GM19099 (cell line): ENCODE results near the gene MEI1.
A peak's percentile ranks its signal among the peaks of the same experiment; 100 is the strongest.

Experiments
- POLR2A ChIP-seq: IDR thresholded peaks from 3 replicates; pipeline ENCODE4 v1.6.1; 2011; ENCODE audit warnings: low read depth; ENCODE audit not compliant: insufficient read length; ENCODE audit errors: extremely low read depth

Gene MEI1

GRCh38 chr22:41668971-41669911, 30.1 kb upstream of the MEI1 start:
- no peak for TF ChIP-seq POLR2A

GRCh38 chr22:41672780-41673509, 26.4 kb upstream of the MEI1 start:
- TF ChIP-seq POLR2A = no peak

GRCh38 chr22:41674846-41675340, 24.4 kb upstream of the MEI1 start:
- no peak for TF ChIP-seq POLR2A

DNA sequence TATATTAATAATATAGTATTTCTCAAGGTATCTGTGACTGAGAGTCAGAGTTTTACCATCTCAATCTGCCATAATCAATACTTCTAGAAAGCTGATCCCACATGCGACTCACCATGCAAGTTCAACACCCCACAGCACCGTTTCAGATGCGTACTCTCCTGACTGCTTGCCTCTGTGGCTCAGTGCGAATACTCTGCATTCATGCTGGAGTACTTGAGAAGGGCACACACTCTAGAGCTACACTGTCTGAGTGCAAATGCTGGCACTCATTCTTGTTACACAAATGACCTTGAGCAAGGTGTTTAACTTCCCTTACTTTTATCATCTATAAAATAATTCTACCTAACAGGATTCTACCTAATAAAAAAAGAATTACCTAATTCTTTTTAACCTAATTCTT, 23.2 kb upstream of the MEI1 start:
- no peak for TF ChIP-seq POLR2A

GRCh38 chr22:41681616-41682015, 17.7 kb upstream of the MEI1 start:
- no peak for TF ChIP-seq POLR2A

- peak; percentile 53 for TF ChIP-seq POLR2A
These were observed 17.1 kb upstream of the MEI1 start for GRCh38 chr22:41682033-41682807.

DNA sequence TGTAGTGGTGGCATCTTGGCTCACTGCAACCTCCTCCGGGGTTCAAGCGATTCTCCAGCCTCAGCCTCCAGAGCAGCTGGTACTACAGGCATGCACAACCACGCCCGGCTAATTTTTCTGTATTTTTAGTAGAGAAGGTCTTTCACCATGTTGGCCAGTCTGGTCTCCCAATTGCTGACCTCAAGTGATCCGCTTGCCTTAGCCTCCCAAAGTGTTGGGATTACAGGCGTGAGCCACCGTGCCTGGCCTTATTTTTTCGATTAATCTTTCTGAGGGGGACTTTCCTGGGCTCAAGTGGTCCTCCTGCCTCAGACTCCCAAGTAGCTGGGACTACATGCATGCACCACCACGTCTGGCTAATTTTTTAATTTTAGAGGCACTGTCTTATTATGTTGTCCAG, 16.3 kb upstream of the MEI1 start:
- TF ChIP-seq POLR2A = no peak

GRCh38 chr22:41683616-41684015, 15.7 kb upstream of the MEI1 start:
- TF ChIP-seq POLR2A = no peak

GRCh38 chr22:41684194-41684593, 15.1 kb upstream of the MEI1 start:
- no peak for TF ChIP-seq POLR2A

- TF ChIP-seq POLR2A = no peak
These were observed 11.4 kb upstream of the MEI1 start for GRCh38 chr22:41687901-41688364.

DNA sequence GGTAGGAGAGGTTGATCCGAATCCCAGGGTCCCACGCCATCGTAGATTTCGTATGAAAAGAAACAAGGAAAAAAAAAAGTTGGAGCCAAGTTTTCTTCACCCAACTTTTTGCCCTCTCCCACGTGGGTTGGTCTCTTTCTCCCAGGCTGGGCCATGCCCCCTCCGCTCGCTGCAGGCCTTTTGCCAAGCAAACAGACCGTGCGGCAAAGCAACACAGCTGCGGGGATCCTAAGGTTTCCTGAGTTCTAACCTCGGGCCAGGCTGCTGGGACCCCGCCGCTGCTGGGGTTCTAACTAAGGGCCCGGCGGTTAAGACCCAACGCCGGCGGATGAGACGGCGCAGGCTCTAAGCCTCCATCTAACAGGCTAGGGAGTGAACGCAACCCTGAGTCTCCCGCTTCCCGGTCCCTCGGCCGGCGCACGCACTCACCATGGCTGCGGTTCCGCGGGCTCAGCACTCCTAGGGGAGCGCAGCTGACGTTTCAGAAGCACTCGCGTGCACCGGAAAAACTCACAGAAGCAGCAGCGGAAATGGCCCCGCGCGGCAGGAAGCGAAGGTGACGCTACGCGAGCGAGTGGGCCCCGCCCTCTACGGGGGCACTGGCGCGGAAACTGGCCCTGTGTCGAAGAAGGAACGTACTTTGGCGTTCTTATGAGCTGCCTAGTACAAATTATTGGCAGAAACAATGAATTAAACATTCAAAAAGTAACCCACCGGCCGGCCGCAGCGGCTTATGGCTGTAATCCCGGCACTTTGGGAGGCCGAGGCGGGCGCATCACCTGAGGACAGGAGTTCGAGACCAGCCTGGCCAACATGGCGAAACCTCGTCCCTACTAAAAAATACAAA, 10.7 kb upstream of the MEI1 start, which contains the start of gene SNU13:
Gene SNU13 (minus strand): TSS at position 503 of the 847 bp plus-strand sequence. CDS start 71 bp downstream, at position 432.
- peak; percentile 90 for TF ChIP-seq POLR2A

DNA sequence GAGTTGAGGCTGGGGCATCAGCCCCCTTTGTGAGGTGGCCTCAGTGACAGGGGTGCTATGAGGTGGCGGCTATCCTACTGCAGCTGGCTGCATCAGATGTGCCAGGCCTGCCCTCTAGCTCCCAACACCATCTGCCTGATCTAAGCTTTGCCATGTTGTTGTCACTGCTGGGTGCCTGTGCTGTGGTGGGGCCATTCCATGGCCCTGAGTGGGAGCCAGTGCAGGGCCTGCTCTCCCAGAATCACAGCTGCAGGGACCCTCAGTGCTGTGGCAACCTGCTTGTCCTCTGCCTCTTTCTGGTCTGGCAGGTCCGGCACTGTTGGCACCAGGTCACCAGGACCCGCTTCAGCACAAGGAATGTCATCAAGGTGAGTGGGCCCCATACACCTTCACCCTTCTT, 8.8 kb upstream of the MEI1 start:
- TF ChIP-seq POLR2A = no peak

DNA sequence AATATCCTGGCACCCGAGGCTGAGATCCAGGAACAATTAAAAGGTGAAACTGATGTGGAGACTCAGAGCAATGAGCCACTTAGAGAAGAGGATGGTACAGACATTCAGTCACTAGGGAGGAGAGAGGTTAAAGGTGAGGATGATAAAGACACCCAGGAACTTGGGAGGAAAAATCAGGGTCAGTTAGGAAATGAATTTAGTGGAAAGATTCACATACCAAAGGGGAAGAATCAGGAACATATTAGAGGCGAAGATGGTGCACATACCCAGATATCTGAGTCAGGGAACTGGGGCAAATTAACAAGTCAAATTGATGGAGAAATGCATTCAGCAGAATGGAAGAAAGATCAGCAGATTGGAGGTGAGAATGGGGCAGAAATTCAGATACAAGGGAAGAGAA, 4.1 kb upstream of the MEI1 start:
- no peak for TF ChIP-seq POLR2A

DNA sequence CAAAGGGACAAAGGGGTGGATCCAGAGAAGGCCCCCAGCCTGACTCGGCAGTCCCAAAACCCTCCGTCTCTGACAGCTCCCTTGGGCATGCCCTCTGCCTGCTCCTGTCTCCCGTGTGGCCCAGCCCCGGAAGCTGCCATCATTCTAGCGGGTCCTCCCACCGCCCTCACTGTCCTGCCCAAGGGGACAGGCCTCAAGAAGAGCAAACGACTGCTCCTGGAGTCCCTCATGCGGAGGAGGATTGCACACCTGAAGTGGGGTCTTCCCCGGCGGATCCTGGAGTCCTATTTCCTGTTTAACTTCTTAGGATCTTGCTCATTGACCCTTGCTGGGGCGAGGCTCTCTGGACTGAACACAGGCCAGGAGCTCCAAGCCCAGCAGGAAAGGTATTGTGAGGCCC, 2.6 kb upstream of the MEI1 start:
- TF ChIP-seq POLR2A = no peak

- no peak for TF ChIP-seq POLR2A
These were observed 2.1 kb upstream of the MEI1 start for GRCh38 chr22:41697126-41697775.
